GM18505 (cell line): ENCODE data around the gene GCC2.
A peak's percentile ranks its signal among the peaks of the same experiment; 100 is the strongest.

Experiments
- ATAC-seq: cut with Tn5 transposase; IDR thresholded peaks from one replicate; pipeline ENCODE4 v1.9.1; 2021; ENCODE audit not compliant: unreplicated experiment
- POLR2A ChIP-seq: IDR thresholded peaks from 4 replicates; pipeline ENCODE4 v1.6.1; 2011; ENCODE audit warnings: borderline replicate concordance; ENCODE audit not compliant: insufficient read depth, insufficient read length; ENCODE audit errors: extremely low read depth

The GCC2 gene

DNA sequence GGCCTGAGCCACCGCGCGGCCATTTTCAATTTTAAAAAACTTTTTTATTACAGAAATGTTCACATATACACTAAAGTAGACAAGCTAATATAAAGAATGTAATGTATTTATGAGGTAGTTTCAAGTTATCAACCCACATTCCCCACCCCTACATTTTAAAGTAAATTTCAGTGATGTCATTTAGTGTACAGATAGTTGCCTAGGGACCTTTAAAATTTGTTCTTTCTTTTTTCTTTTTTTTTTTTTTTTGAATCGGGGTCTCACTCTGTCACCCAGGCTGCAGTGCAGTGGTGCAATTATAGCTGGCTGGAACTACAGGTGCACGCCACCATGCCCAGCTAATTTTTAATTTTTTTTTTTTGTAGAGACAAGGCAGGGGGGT, 82.7 kb downstream of the GCC2 start:
- TF ChIP-seq POLR2A = no peak
- no peak for ATAC-seq

GRCh38 chr2:108533832-108534583, 85.0 kb downstream of the GCC2 start, which contains the start of gene LIMS1:
TSS of gene LIMS1 (plus strand) at chr2:108534470. CDS start at chr2:108534563, 93 bp downstream.
- ATAC-seq = peak; percentile 84

DNA sequence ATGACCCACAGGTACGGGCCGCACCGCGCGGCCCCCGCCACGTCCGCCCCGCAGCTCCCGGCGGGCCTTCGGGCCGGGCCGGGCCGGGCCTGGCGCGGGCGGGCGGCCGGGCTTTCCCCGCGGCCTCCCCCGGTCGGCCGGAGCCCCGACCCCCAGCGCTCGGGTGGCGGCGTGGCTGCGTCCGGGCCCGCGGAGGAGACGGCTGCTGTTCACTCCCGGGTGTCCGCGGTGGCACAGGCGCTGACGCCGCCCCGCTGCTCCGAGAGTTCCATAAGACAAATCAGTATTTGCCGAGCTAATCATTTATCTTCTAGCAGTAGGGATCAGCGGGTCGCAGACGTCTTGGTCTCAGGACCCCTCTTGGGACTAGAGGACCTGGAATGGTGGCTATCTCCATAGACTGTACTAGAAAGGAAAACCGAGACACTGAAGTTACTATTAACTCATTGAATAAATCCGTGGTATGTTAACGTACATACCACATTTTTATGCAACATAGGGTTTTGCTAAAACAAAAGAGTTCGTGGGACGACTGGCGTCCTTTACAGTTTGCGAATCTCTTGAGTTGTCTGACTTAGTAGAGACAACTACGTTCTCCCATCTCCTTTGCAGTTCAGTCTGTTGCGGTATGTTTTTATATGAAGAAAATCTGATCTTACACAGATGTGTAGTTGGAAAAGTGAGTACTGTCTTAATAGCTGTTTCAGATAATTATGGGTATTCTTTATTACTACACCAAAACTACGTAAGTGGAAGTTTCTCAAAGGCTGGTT, 85.8 kb downstream of the GCC2 start:
- no peak for TF ChIP-seq POLR2A
- ATAC-seq = peak; percentile 34

More at GRCh38 chr2:108533832-108534583, 85.0 kb downstream of the GCC2 start, which contains the start of gene LIMS1:
- TF ChIP-seq POLR2A = peak; percentile 81

GRCh38 chr2:108535357-108535631, 86.3 kb downstream of the GCC2 start:
- no peak for TF ChIP-seq POLR2A
- ATAC-seq = no peak

- ATAC-seq = no peak
- no peak for TF ChIP-seq POLR2A
Measured at GRCh38 chr2:108536133-108536780, 87.3 kb downstream of the GCC2 start.

DNA sequence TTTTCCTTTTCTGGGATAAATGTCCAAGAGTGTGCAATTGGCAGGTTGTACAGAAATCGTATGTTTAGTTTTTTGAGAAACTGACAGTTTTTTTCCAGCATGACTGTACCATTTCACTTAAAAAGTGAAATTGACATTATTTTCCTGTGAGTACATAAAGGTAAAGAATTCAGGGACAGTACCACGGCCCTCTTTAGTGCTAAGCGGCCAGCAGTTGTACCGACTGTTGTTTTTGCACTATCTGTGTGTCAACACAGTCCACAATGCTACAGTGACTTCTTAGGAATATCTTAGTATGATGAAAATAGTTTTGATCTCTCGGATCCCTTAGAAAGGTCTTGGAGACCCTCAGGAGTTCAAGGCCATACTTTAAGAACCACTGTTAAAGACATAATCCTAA, 87.9 kb downstream of the GCC2 start:
- no peak for TF ChIP-seq POLR2A
- ATAC-seq = no peak

- no peak for TF ChIP-seq POLR2A
- ATAC-seq = no peak
Measured at GRCh38 chr2:108538000-108538625, 89.1 kb downstream of the GCC2 start.

- no peak for TF ChIP-seq POLR2A
- no peak for ATAC-seq
Measured at GRCh38 chr2:108541451-108541850, 92.4 kb downstream of the GCC2 start.

GRCh38 chr2:108542071-108542470, 93.1 kb downstream of the GCC2 start:
- no peak for TF ChIP-seq POLR2A
- no peak for ATAC-seq

DNA sequence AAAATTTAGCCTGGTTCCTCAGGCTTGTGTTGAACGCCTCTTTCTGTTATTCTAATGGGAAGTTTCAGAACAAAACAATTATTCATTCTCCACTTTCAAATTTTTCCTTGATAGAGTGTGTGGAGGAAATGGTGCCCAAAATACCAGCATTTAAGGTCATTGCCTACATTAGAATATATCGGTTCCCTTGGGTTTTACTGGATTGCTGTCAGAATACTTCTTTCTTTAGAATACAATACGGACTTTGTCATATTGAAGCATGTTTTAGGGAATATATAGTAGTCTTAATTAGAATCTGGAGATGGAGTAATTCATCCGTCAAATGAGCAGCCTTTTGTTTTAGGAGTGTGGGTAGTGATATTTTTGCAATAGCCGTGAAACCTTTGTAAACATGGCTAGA, 98.6 kb downstream of the GCC2 start:
- no peak for TF ChIP-seq POLR2A
- no peak for ATAC-seq

DNA sequence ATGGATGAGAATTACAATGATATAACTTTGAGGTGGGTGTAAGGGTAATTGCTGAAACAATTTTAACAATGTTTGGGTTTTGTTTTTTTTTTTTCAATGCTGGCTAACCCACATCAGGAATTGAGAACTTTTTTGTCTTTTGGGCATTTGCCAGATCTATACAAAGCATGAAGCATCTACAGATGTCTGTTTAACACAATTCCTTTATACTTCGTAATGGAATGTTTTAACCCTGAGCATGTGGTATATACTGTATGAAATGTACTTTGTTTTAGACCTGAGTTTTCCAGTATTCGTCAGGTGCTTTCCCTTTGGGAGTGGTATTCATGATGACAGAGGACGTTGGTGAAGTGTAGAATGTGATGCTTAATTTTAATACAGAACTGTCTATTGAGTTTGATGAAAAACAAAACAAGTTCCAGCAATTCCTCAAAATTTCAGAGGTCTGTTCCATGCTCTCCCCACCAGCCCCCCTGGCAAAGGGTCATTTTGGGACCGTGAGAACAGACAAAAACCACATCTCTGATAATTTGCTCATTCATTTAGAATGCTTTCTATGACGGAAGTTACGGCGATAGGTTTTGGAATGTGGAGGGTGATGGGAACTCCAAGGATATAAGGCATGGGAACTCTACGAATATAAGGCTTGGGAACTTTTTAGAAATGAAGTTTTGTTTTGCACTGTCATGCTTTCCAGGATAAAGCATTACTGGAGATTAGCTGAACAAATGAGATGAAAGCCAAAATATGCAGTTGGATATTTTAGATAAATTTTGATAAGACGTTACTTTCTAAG, 99.4 kb downstream of the GCC2 start:
- no peak for ATAC-seq
- no peak for TF ChIP-seq POLR2A

DNA sequence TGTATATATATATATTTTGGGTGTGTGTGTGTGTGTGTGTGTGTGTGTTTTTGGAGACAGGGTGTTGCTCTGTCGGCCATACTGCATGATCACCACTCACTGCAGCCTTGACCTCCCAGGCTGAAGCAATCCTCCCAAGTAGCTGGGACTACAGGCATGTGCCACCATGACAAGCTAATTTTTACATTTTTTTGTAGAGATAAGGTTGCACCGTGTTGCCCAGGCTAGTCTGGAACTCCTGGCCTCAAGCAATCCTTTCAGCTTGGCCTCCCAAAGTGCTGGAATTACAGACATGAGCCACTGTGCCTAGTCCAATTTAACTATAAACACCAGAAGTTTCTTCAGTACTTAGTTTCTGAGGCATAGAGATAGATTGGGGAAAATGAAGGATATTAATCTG, 103.6 kb downstream of the GCC2 start:
- no peak for TF ChIP-seq POLR2A
- no peak for ATAC-seq
